Endodermal cell (in vitro differentiated cells): Measurements from ENCODE around the gene GSTA5. TPM values are rescaled to one million over a fixed set of nuclear protein-coding genes. Genes with fewer than 3 reads are reported as not detected.
A peak's percentile ranks its signal among the peaks of the same experiment; 100 is the strongest.
"Not testable (repeated sequence)": the region's sequence is repeated elsewhere in the genome, so short reads cannot be mapped to it uniquely, and the experiment has no call there.

Experiments
- DNase-seq: peaks from one replicate; pipeline ENCODE4 v3.0.0-alpha.2; 2017
- H3K27ac ChIP-seq: 2 replicates; pipeline ENCODE4 v1.5.1; 2013; ENCODE audit warnings: mild to moderate bottlenecking, low read depth, low read length, moderate library complexity
- H3K27me3 ChIP-seq: 2 replicates; pipeline ENCODE4 v1.6.1; 2013; ENCODE audit warnings: mild to moderate bottlenecking, low read length, moderate library complexity; ENCODE audit not compliant: insufficient read depth, control insufficient read depth, poor library complexity, severe bottlenecking
- H3K36me3 ChIP-seq: 2 replicates; pipeline ENCODE4 v1.7.0; 2013; ENCODE audit warnings: mild to moderate bottlenecking, low read length, moderate library complexity; ENCODE audit not compliant: control insufficient read depth, insufficient read depth
- H3K4me1 ChIP-seq: one replicate; pipeline ENCODE4 v1.7.0; 2013; ENCODE audit warnings: low read length; ENCODE audit not compliant: control insufficient read depth, insufficient read depth
- H3K4me3 ChIP-seq: 2 replicates; pipeline ENCODE4 v1.5.1; 2013; ENCODE audit warnings: mild to moderate bottlenecking, low read length, moderate library complexity
- H3K9ac ChIP-seq: 2 replicates; pipeline ENCODE4 v1.6.1; 2013; ENCODE audit warnings: mild to moderate bottlenecking, low read length, moderate library complexity; ENCODE audit not compliant: poor library complexity, severe bottlenecking; ENCODE audit errors: extremely low read depth
- H3K9me3 ChIP-seq: 2 replicates; pipeline ENCODE4 v1.6.1; 2013; ENCODE audit warnings: mild to moderate bottlenecking, low read length, moderate library complexity; ENCODE audit not compliant: control insufficient read depth
- H3K27ac Mint-ChIP-seq: 2 replicates; pipeline ENCODE4 v1.8.0; 2020; ENCODE audit warnings: mixed read lengths
- H3K27me3 Mint-ChIP-seq: 2 replicates; pipeline ENCODE4 v1.8.0; 2021; ENCODE audit warnings: mild to moderate bottlenecking, mixed read lengths; ENCODE audit not compliant: insufficient read depth
- H3K36me3 Mint-ChIP-seq: 2 replicates; pipeline ENCODE4 v1.8.0; 2020; ENCODE audit warnings: low read depth, mixed read lengths
- H3K4me1 Mint-ChIP-seq: 2 replicates; pipeline ENCODE4 v1.8.0; 2020; ENCODE audit warnings: mixed read lengths
- H3K4me3 Mint-ChIP-seq: 2 replicates; pipeline ENCODE4 v1.8.0; 2020; ENCODE audit warnings: mild to moderate bottlenecking, moderate library complexity, mixed read lengths
- H3K9me3 Mint-ChIP-seq: 2 replicates; pipeline ENCODE4 v1.8.0; 2020; ENCODE audit warnings: mild to moderate bottlenecking, mixed read lengths
- CTCF ChIP-seq: fragments of 200-600 bp; sonication (generic); conservative IDR thresholded peaks from 2 replicates; pipeline ENCODE4 v1.5.0; 2021; ENCODE audit warnings: antibody characterized with exemption, mild to moderate bottlenecking
- WGBS, 2 experiments: methylation state at CpG; one replicate each; pipeline versions ENCODE4 v1.1.5 to v1.1.7; 2013; ENCODE audit warnings: missing lambda C conversion rate in 2 of 2, mixed read lengths in 1 of 2; ENCODE audit not compliant: insufficient coverage in 1 of 2, insufficient read length in 1 of 2; 5-methylcytosine and 5-hydroxymethylcytosine counted together
- total RNA-seq, 2 donors: library from RNA; stranded (reverse); fragmentation: NEBNext Ultra II Directional in 1 of 2; extraction: Animal tissue kit (Norgen Biotek cat#: 25700) in 1 of 2; gene quantifications; 2 replicates in 1 of 2; 3 replicates in 1 of 2; pipeline ENCODE4 v1.2.1, GENCODE V29; 2021

Gene GSTA5
- total RNA-seq, 2 donors from 2014 or later, result not detected

- Mint-ChIP-seq H3K4me3 (no peak overlapping the region), H3K36me3 (no peaks in the 10 kb centered on the region), H3K9me3 (no peaks in the 10 kb centered on the region), H3K27me3 (no peaks in the 10 kb centered on the region), H3K27ac (no peak overlapping the region), H3K4me1 (peaks cover 18% of the 10 kb centered on the region)
- H3K4me3 ChIP-seq, result no peak overlapping the region
- 97% methylated on average over 2 of the region's 2 CpGs; no CpG with 5 or more reads in 1 of the 2 experiments for WGBS, 2 experiments
- H3K27ac ChIP-seq, result no peak overlapping the region
- TF ChIP-seq CTCF, result no peak
- no peaks in the 10 kb centered on the region for H3K27me3 ChIP-seq
- no peak overlapping the region for H3K9ac ChIP-seq
- H3K36me3 ChIP-seq, result no peaks in the 10 kb centered on the region
- DNase-seq, result no peak
- H3K4me1 ChIP-seq, result no peaks in the 10 kb centered on the region
- H3K9me3 ChIP-seq, result no peaks in the 10 kb centered on the region
These were observed 39.3 kb downstream of the GSTA5 start for GRCh38 chr6:52801188-52801841.

GRCh38 chr6:52799272-52799671 lies 41.3 kb downstream of the GSTA5 start:
- WGBS, 2 experiments, result 100% methylated on average over 1 of the region's 1 CpG
- not testable (repeated sequence) for H3K9me3 ChIP-seq, H3K36me3 Mint-ChIP-seq, H3K27ac Mint-ChIP-seq, H3K4me3 Mint-ChIP-seq, H3K27me3 ChIP-seq, DNase-seq, H3K36me3 ChIP-seq, H3K9ac ChIP-seq, H3K4me3 ChIP-seq, H3K27ac ChIP-seq, H3K27me3 Mint-ChIP-seq, H3K4me1 Mint-ChIP-seq, H3K4me1 ChIP-seq, H3K9me3 Mint-ChIP-seq

GRCh38 chr6:52794366-52794765 lies 46.2 kb downstream of the GSTA5 start:
- H3K9ac ChIP-seq, result not testable (repeated sequence)

GRCh38 chr6:52790861-52791260 lies 49.8 kb downstream of the GSTA5 start:
- Mint-ChIP-seq H3K4me3 (no peak overlapping the region), H3K4me1 (peaks cover 13% of the 10 kb centered on the region), H3K36me3 (peaks cover 4% of the 10 kb centered on the region), H3K9me3 (peaks cover 28% of the 10 kb centered on the region), H3K27ac (peak overlapping the region; percentile 68), H3K27me3 (peaks cover 3% of the 10 kb centered on the region)
- Histone ChIP-seq H3K9me3 (no peaks in the 10 kb centered on the region), H3K36me3 (no peaks in the 10 kb centered on the region), H3K27me3 (no peaks in the 10 kb centered on the region), H3K4me1 (no peaks in the 10 kb centered on the region), H3K9ac (no peak overlapping the region), H3K4me3 (no peak overlapping the region), H3K27ac (no peak overlapping the region)
- TF ChIP-seq CTCF, result no peak
- 0% methylated on average over 1 of the region's 1 CpG; no CpG with 5 or more reads in 1 of the 2 experiments for WGBS, 2 experiments
- DNase-seq, result peak; percentile 66

More at GRCh38 chr6:52794366-52794765, 46.2 kb downstream of the GSTA5 start:
- H3K27ac ChIP-seq, H3K36me3 ChIP-seq, H3K36me3 Mint-ChIP-seq, H3K4me3 ChIP-seq, H3K27me3 ChIP-seq, H3K4me1 ChIP-seq, H3K4me3 Mint-ChIP-seq, DNase-seq, H3K27ac Mint-ChIP-seq, H3K27me3 Mint-ChIP-seq, H3K9me3 ChIP-seq: not testable (repeated sequence)
- peaks cover 17% of the 10 kb centered on the region for H3K9me3 Mint-ChIP-seq
- H3K4me1 Mint-ChIP-seq, result peaks cover 13% of the 10 kb centered on the region
- 95 to 100% methylated on average over 2 of the region's 2 CpGs for WGBS, 2 experiments

- whole genome bisulfite sequencing, 2 experiments, result 100% methylated on average over 1 of the region's 1 CpG; no CpG with 5 or more reads in 1 of the 2 experiments
- not testable (repeated sequence) for H3K36me3 ChIP-seq, H3K27ac Mint-ChIP-seq, H3K27me3 Mint-ChIP-seq, H3K27me3 ChIP-seq, H3K4me1 ChIP-seq, DNase-seq, H3K9ac ChIP-seq, H3K4me3 Mint-ChIP-seq, H3K27ac ChIP-seq, H3K4me3 ChIP-seq, H3K9me3 ChIP-seq, H3K36me3 Mint-ChIP-seq
- peaks cover 14% of the 10 kb centered on the region for H3K4me1 Mint-ChIP-seq
- peaks cover 28% of the 10 kb centered on the region for H3K9me3 Mint-ChIP-seq
These were observed 51.0 kb downstream of the GSTA5 start for GRCh38 chr6:52789658-52790057.
